Measurements from ENCODE around the gene CRYGB.
A peak's percentile ranks its signal among the peaks of the same experiment; 100 is the strongest.

Gene CRYGB, protein sequence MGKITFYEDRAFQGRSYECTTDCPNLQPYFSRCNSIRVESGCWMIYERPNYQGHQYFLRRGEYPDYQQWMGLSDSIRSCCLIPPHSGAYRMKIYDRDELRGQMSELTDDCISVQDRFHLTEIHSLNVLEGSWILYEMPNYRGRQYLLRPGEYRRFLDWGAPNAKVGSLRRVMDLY

DNA sequence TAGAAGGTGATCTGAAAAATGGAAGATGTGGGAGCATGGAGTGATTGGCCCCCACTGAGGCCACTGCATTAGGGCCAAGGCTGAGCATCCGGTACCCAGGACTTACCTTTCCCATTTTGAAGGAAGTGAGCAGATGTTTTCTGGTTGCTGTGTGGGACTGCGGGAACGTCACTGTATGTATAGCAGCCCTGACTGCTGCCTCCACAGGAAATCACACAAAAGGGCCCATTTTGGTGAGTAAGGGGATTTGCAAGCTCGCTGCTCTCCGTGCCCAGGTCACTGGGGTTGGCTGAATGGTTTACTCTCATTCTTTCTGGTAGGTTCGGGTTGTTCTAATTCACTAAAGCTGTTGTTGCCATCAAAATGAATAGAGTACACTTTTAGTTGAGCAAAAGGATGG lies at the start of gene CRYGB:
Gene CRYGB (minus strand): TSS at position 153 of the 400 bp plus-strand sequence. CDS start 38 bp downstream, at position 115.
- ATAC-seq: no peak

DNA sequence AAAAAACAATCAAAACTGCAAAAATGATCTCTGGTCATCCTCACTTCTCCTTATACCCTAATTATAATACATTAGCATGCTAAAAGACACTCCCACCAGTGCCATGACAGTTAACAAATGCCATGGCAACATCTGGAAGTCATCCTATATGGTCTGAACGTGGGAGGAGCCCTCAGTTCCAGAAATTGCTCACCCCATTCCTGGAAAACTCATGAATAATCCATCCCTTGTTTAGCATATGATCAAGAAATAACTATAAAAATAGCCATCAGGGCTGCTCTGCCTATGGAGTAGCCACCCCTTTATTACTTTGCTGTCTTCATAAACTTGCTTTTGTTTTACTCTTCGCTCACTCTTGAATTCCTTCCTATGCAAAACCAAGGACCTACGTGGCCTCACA lies 49.6 kb upstream of the CRYGB start:
- ATAC-seq (no peak), DNase-seq (no peak)

More for the DNA sequence above, at the start of gene CRYGB:
- DNase-seq: no peak

DNA sequence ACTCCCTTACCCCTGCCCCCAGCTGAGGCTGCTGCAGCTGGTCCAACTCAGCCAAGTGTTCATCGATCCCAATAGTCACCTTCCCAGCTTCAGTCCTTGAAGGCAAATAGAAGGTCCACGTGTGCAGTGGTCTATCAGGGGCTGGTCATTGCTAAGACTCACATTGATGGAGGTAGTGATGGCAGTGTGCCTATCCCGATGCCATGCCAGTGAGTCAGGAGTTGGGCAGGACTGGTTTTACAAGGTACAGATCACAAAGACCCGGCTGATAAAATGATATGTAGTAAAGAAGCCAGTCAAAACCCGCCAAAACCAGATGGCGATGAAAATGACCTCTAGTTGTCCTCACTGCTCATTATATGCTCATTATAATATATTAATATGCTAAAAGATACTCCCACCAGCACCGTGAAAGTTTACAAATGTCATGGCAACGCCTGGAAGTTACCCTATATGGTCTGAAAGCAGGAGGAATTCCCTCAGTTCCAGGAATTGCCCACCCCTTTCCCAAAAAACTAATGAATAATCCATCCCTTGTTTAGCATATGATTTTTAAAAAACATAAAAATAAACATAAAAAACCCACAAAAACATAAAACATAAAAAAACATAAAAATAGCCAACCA lies 46.8 kb upstream of the CRYGB start:
- ATAC-seq: no peak

GRCh38 chr2:208189810-208190503 lies 44.0 kb upstream of the CRYGB start, which contains the start of gene C2orf80:
Gene C2orf80 (minus strand): TSS chr2:208190030. CDS start chr2:208186986, 3,044 bp downstream.
- DNase-seq (no peak), ATAC-seq (no peak)

More for the DNA sequence above, 46.8 kb upstream of the CRYGB start:
- DNase-seq: no peak

GRCh38 chr2:208189069-208189809 lies 43.3 kb upstream of the CRYGB start:
- DNase-seq (no peak), ATAC-seq (no peak)

DNA sequence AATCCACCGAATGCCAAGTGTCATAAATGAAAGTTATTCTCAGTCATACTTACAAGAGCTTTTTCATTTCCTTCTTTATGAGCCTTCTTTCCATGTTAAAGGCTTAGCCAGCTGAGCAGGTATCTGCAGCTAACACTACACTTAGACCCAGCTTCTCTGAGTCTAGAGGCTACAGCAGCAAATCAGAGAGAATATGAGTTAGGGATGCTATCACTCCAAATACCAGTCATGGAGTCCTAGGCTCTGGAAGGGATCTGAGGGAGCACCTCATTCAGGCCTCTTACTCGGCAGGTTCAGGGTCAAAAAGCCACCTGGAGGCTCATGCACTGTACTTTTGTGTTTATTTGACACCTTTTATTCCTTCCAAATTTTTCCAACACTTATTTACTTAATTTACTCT lies 40.9 kb upstream of the CRYGB start:
- DNase-seq: no peak
- no peak for ATAC-seq

DNA sequence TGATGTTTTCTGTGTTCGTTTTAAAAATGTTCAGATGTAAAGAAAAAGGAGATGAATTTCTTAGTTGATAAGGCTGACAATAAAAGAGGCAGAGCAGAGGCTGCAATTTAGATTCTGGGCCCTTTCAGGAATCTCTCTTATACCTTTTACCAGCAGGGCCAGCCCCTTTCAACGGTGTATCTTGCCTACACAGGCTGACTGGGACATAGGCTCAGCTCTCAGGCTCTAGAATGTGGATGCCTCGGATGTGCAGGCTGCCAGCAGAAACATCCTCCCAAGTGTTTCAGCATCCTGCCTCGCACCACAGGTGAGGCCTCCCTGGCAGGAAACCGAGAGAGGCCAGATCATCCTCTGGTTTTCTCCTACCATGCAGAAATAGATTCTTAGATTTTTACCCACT lies 40.5 kb upstream of the CRYGB start:
- ATAC-seq (no peak), DNase-seq (no peak)

DNA sequence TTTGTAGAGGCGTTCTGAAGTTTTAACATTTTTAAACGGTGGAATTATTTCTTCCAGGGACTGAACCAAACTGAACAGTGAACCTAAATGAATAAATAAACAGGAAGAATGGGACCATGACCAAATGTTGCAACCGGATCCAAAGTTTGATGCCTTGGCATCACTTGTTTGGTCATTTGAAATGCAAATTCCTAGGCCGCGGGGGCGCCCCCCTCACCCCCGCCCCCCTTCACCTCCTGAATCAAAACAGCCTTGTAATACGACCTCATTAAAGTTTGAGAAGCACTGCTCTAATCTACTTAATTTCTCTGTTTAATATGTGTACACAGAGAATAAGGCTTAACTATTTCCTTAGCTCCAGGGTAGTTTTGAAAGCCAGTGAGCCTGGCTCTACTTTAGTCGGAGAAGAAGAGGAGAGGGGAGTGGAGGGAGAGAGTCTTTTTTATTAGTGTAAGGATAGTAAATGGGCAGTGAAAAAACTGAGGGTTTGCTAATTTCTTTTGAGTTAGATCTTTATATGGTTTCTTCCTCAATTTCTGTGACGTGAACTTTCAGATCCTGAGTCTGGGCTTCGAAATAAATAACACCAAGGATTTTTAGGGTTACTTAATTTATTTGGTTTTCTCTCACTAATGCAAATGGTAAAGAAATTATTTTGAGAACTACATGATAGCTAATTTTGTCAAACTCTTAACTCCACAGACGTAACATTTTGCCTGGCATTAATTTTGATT lies 38.2 kb upstream of the CRYGB start:
- DNase-seq: no peak
- no peak for ATAC-seq

GRCh38 chr2:208183526-208183925 lies 37.6 kb upstream of the CRYGB start:
- no peak for ATAC-seq
- no peak for DNase-seq

DNA sequence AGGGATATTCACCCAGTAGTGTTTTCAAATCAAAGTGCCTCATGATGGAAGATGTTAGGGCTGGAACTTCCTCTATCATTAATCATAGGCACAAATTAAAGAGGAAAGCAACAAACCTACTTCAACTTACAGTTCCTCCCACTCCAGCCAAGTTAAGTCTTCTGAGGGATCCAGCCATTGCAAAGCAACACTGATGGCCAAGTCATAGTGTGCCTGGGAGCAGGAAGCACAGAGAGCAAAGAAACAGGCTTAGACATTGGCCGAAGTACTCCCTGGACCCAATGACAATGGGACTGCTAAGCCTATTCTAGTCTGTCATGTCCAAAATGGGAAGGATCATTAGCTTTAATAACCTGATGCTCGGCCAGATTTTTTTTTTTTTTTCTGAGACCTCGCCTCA lies 36.9 kb upstream of the CRYGB start:
- ATAC-seq (no peak), DNase-seq (no peak)

DNA sequence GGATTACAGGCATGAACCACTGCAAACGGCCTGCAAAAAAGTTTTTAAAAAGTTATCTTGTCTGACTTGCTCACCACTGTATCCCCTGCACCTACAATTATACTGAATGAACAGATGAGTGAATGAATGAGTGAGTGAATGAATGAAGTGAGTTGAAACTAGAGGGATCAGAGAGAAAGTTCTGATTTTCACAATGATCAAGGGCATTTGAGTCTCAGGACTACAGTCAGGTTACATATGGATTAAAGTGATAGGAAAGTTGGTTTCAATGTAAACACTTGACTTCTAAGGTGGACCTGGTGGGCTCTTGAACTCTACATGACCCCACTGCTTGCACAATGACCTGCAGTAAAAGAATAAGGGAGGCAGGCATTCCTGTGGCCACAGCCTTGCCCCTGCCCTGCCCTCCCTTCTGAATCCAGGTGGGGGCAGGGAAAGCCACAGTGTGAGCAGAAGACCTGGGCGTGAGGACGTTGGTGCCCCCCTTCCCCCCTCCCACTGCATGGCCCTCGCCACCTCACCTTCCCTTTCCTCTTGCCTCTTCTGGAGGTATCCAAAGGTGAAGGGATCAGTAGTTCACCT lies 33.2 kb upstream of the CRYGB start:
- ATAC-seq: no peak
- no peak for DNase-seq

GRCh38 chr2:208175840-208176153 lies 29.8 kb upstream of the CRYGB start:
- DNase-seq (no peak), ATAC-seq (no peak)

GRCh38 chr2:208175069-208175839 lies 29.3 kb upstream of the CRYGB start:
- ATAC-seq: peak; percentile 97
- DNase-seq: peak; percentile 63

DNA sequence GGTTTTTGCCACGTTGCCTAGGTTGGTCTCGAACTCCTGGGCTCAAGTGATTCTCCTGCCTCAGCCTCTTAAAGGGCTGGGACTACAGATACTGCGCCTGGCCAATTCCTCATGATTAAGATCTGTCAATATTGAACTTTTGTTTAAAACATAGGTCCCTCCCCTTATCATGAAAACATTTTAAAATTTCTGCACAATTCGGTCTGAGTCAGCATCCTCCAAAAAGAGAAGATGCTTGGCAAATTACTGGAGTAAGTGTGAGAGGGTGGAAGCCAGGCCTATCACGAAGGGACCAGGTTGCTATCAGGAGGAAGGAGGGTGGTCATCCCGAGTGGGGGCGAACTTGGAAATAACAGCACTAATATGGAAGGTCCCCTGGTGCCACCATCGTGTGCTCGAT lies 28.2 kb upstream of the CRYGB start:
- ATAC-seq (no peak), DNase-seq (no peak)

DNA sequence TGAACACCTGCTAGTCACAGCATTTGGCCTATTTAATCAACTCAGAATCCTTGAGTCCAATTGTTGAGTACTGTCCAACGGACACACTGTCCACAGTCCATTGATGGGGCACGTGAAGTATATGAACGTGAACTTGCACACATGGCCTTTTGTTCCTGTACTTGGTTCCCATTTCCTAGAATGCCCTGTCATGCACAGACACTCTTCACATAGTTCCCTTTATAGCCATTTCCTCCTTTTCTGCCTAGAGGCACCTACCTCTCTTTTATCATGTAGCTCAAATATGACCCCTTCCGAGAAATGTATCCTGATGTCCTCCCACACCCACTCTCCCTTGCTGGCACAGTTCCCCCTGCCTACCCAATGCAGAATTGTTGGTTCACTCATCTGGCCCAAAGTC lies 26.2 kb upstream of the CRYGB start:
- no peak for DNase-seq

DNA sequence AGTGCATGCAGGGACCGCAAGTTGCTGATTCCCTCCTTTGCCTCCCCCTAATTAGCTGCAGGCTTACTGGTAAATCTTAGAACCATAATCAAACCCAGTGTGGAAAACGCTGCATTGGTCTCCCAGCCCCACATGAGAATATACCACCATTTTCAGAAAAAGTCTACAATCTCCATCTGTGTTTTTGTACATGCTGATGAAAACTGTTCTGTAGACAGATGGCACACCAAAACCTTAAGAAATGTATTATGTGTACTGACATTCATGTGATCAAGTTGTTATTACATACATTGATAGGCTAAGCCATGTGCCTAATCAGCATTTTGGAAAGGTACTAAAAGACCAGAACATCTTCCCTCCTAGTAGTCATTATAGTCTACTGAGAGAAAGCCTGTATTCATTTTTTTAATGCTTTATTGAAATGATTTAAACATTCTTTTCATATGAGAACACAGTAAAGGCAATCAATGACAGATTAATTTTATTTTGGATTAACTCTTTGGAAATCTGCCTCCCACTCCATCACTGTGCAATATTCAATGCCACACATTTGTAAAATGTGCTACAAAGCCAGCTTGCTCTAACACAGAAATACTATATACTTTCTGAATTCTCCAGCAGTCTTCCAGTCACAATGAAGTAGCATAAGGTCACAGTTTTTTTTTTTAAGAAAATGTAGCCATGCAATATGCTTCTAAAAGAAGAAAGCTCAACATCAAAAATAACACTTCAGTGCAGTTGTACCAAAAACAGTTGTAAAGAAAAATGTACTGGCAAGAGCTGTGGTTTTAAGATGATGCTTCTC lies 19.2 kb upstream of the CRYGB start:
- DNase-seq: no peak
- ATAC-seq: no peak

More for the DNA sequence above, 26.2 kb upstream of the CRYGB start:
- ATAC-seq: no peak

- ATAC-seq: no peak
- no peak for DNase-seq
These were observed 17.5 kb upstream of the CRYGB start, which contains the start of gene CRYGA for GRCh38 chr2:208163489-208163888. Gene CRYGA (minus strand): TSS chr2:208163589. CDS start chr2:208163556, 33 bp downstream.

- ATAC-seq: no peak
- no peak for DNase-seq
These were observed 10.5 kb upstream of the CRYGB start for GRCh38 chr2:208156439-208156838.

DNA sequence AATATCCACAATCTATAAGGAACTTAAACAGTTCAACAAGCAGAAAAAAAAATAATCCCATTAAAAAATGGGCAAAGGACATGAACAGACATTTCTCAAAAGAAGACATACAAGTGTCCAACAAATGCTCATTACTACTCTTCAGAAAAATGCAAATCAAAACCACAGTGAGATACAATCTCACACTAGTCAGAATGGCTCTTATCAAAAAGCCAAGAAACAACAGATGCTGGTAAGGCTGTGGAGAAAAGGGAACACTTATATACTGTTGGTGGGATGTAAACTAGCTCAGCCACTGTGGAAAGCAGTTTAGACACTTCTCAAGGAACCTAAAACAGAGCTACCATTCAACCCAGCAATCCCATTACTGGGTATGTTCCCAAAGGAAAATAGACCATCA lies 7.2 kb upstream of the CRYGB start:
- DNase-seq (no peak), ATAC-seq (no peak)

GRCh38 chr2:208150956-208151355 lies 5.0 kb upstream of the CRYGB start:
- DNase-seq: no peak
- ATAC-seq: no peak

All from stimulated activated naive CD8-positive, alpha-beta T cell treated with anti-CD3 and anti-CD28 coated beads, Interleukin-15, Interleukin-2, amounts not matched to agents 100 U/mL and 50 U/mL, for 24 hours (primary cell).